Measurements from ENCODE around the gene NDUFA6. TPM values are rescaled to one million over a fixed set of nuclear protein-coding genes. Genes with fewer than 3 reads are reported as not detected.
"Not testable (repeated sequence)": the region's sequence is repeated elsewhere in the genome, so short reads cannot be mapped to it uniquely, and the experiment has no call there.

NDUFA6 gene
- polyA plus RNA-seq, 3 donors: 42.9 to 167 (median 138) TPM

- intact Hi-C loops (cut with micrococcal nuclease): no loop called here
- WGBS (ENCODE audit: insufficient coverage): 84% methylated on average over 3 of the region's 8 CpGs
- no peak overlapping the region for H3K9ac ChIP-seq (ENCODE audit: insufficient read depth, low read length, poor library complexity, severe bottlenecking)
- H3K4me3 Mint-ChIP-seq: no peak overlapping the region
- no peak overlapping the region for H3K27ac Mint-ChIP-seq
- H2AFZ ChIP-seq (ENCODE audit: insufficient read depth, low read depth, low read length, poor library complexity, severe bottlenecking): no peak overlapping the region
- H3K4me2 ChIP-seq (replicated peaks; ENCODE audit: extremely low read depth, low read length, poor library complexity, severe bottlenecking): no peak overlapping the region
- no peaks in the 10 kb centered on the region for H4K20me1 ChIP-seq (ENCODE audit: insufficient read depth, low read length)
- no peak for DNase-seq
- H3K27ac ChIP-seq (ENCODE audit: low read depth in 1 of 2, low read length in 2 of 2): no peak overlapping the region
- no peak overlapping the region for H3K4me3 ChIP-seq (replicated peaks in 1 of 3; ENCODE audit: low read depth in 2 of 3, low read length in 3 of 3)
- no peaks in the 10 kb centered on the region for H3K4me1 ChIP-seq (ENCODE audit: control insufficient read depth in 1 of 2, insufficient read depth in 2 of 2, low read length in 2 of 2)
- peaks cover 0 to 3% of the 10 kb centered on the region in 2 donors for H3K27me3 ChIP-seq (ENCODE audit: control insufficient read depth in 2 of 2, insufficient read depth in 2 of 2, low read length in 2 of 2)
- H3K36me3 Mint-ChIP-seq: no peaks in the 10 kb centered on the region
- H3K79me2 ChIP-seq (ENCODE audit: insufficient read depth, low read length): no peaks in the 10 kb centered on the region
- H3K9me3 Mint-ChIP-seq: peaks cover 0 to 5% (median 1%) of the 10 kb centered on the region in 7 donors
- no peak for TF ChIP-seq CTCF (IDR thresholded peaks at IDR 0.05)
- peaks cover 2% of the 10 kb centered on the region for H3K4me1 Mint-ChIP-seq
- H3K9me3 ChIP-seq (replicated peaks in 1 of 2; ENCODE audit: control insufficient read depth in 1 of 2, insufficient read depth in 1 of 2, low read length in 2 of 2): peaks cover 0 to 3% of the 10 kb centered on the region in 2 donors
- peaks cover 7 to 21% (median 12%) of the 10 kb centered on the region in 3 donors for H3K27me3 Mint-ChIP-seq (ENCODE audit: low read depth in 3 of 3)
- H3K36me3 ChIP-seq (replicated peaks in 1 of 2; ENCODE audit: control insufficient read depth in 1 of 2, insufficient read depth in 2 of 2, low read length in 2 of 2): no peaks in the 10 kb centered on the region
Measured at GRCh38 chr22:42131562-42131961, 41.0 kb upstream of the NDUFA6 start.

- H3K4me1 Mint-ChIP-seq; DNase-seq; H2AFZ ChIP-seq (ENCODE audit: insufficient read depth, low read depth, low read length, poor library complexity, severe bottlenecking); H3K4me3 ChIP-seq (replicated peaks in 1 of 3; ENCODE audit: low read depth in 2 of 3, low read length in 3 of 3); intact Hi-C loops (cut with micrococcal nuclease); H3K27ac Mint-ChIP-seq; H3K36me3 ChIP-seq (replicated peaks in 1 of 2; ENCODE audit: control insufficient read depth in 1 of 2, insufficient read depth in 2 of 2, low read length in 2 of 2); H3K4me2 ChIP-seq (replicated peaks; ENCODE audit: extremely low read depth, low read length, poor library complexity, severe bottlenecking); H3K9me3 Mint-ChIP-seq; H3K9ac ChIP-seq (ENCODE audit: insufficient read depth, low read length, poor library complexity, severe bottlenecking); H3K79me2 ChIP-seq (ENCODE audit: insufficient read depth, low read length); H3K4me1 ChIP-seq (ENCODE audit: control insufficient read depth in 1 of 2, insufficient read depth in 2 of 2, low read length in 2 of 2); H3K27ac ChIP-seq (ENCODE audit: low read depth in 1 of 2, low read length in 2 of 2); H3K9me3 ChIP-seq (replicated peaks in 1 of 2; ENCODE audit: control insufficient read depth in 1 of 2, insufficient read depth in 1 of 2, low read length in 2 of 2); H3K27me3 ChIP-seq (ENCODE audit: control insufficient read depth in 2 of 2, insufficient read depth in 2 of 2, low read length in 2 of 2); H4K20me1 ChIP-seq (ENCODE audit: insufficient read depth, low read length); H3K36me3 Mint-ChIP-seq; H3K4me3 Mint-ChIP-seq: not testable (repeated sequence)
- 94% methylated on average over 9 of the region's 14 CpGs for WGBS (ENCODE audit: insufficient coverage)
- peaks cover 7 to 21% (median 12%) of the 10 kb centered on the region in 3 donors for H3K27me3 Mint-ChIP-seq (ENCODE audit: low read depth in 3 of 3)
Measured at GRCh38 chr22:42130639-42131431, 40.3 kb upstream of the NDUFA6 start, which contains the start of gene CYP2D6. CYP2D6 (minus strand) TSS chr22:42130810; CDS start chr22:42130791, 19 bp downstream.

GRCh38 chr22:42130182-42130581 lies 39.6 kb upstream of the NDUFA6 start:
- H3K4me3 Mint-ChIP-seq; H3K36me3 Mint-ChIP-seq; H3K27ac ChIP-seq (ENCODE audit: low read depth in 1 of 2, low read length in 2 of 2); H4K20me1 ChIP-seq (ENCODE audit: insufficient read depth, low read length); H3K4me1 Mint-ChIP-seq; H3K9me3 ChIP-seq (replicated peaks in 1 of 2; ENCODE audit: control insufficient read depth in 1 of 2, insufficient read depth in 1 of 2, low read length in 2 of 2); H3K9me3 Mint-ChIP-seq; H3K79me2 ChIP-seq (ENCODE audit: insufficient read depth, low read length); intact Hi-C loops (cut with micrococcal nuclease); H3K4me1 ChIP-seq (ENCODE audit: control insufficient read depth in 1 of 2, insufficient read depth in 2 of 2, low read length in 2 of 2); H3K4me2 ChIP-seq (replicated peaks; ENCODE audit: extremely low read depth, low read length, poor library complexity, severe bottlenecking); H3K9ac ChIP-seq (ENCODE audit: insufficient read depth, low read length, poor library complexity, severe bottlenecking); H3K27me3 ChIP-seq (ENCODE audit: control insufficient read depth in 2 of 2, insufficient read depth in 2 of 2, low read length in 2 of 2); H3K27ac Mint-ChIP-seq; H2AFZ ChIP-seq (ENCODE audit: insufficient read depth, low read depth, low read length, poor library complexity, severe bottlenecking); DNase-seq; H3K4me3 ChIP-seq (replicated peaks in 1 of 3; ENCODE audit: low read depth in 2 of 3, low read length in 3 of 3); H3K36me3 ChIP-seq (replicated peaks in 1 of 2; ENCODE audit: control insufficient read depth in 1 of 2, insufficient read depth in 2 of 2, low read length in 2 of 2): not testable (repeated sequence)
- peaks cover 7 to 21% (median 12%) of the 10 kb centered on the region in 3 donors for H3K27me3 Mint-ChIP-seq (ENCODE audit: low read depth in 3 of 3)
- WGBS (ENCODE audit: insufficient coverage): 0% methylated on average over 1 of the region's 7 CpGs
